ENCODE measurements around the gene PDK4.

Gene PDK4

GRCh38 chr7:95596198-95597063, at the start of gene PDK4:
TSS of gene PDK4 (minus strand) at chr7:95596516. CDS start at chr7:95596293, 223 bp downstream.
- no peak for DNase-seq (ENCODE audit: low read depth in 2 of 2)

- no peak for DNase-seq (ENCODE audit: low read depth in 2 of 2)
Measured at GRCh38 chr7:95642173-95642572, 45.9 kb upstream of the PDK4 start.

GRCh38 chr7:95636140-95636940, 40.0 kb upstream of the PDK4 start:
- no peak for DNase-seq (ENCODE audit: low read depth in 2 of 2)

GRCh38 chr7:95632609-95633008, 36.3 kb upstream of the PDK4 start:
- DNase-seq (ENCODE audit: low read depth in 2 of 2) = no peak

GRCh38 chr7:95631527-95631926, 35.2 kb upstream of the PDK4 start:
- DNase-seq (ENCODE audit: low read depth in 2 of 2) = no peak

GRCh38 chr7:95630702-95631458, 34.6 kb upstream of the PDK4 start:
- DNase-seq (ENCODE audit: low read depth in 2 of 2) = no peak

GRCh38 chr7:95628831-95629439, 32.6 kb upstream of the PDK4 start:
- DNase-seq (ENCODE audit: low read depth in 2 of 2) = no peak

- DNase-seq (ENCODE audit: low read depth in 2 of 2) = no peak
Measured at GRCh38 chr7:95623788-95624187, 27.5 kb upstream of the PDK4 start.

- no peak for DNase-seq (ENCODE audit: low read depth in 2 of 2)
Measured at GRCh38 chr7:95622859-95623258, 26.5 kb upstream of the PDK4 start.

- no peak for DNase-seq (ENCODE audit: low read depth in 2 of 2)
Measured at GRCh38 chr7:95622001-95622549, 25.8 kb upstream of the PDK4 start.

- DNase-seq (ENCODE audit: low read depth in 2 of 2) = no peak
Measured at GRCh38 chr7:95621404-95621803, 25.1 kb upstream of the PDK4 start.

- DNase-seq (ENCODE audit: low read depth in 2 of 2) = no peak
Measured at GRCh38 chr7:95620631-95621030, 24.3 kb upstream of the PDK4 start.

- no peak for DNase-seq (ENCODE audit: low read depth in 2 of 2)
Measured at GRCh38 chr7:95619921-95620320, 23.6 kb upstream of the PDK4 start.

- no peak for DNase-seq (ENCODE audit: low read depth in 2 of 2)
Measured at GRCh38 chr7:95619517-95619916, 23.2 kb upstream of the PDK4 start.

- DNase-seq (ENCODE audit: low read depth in 2 of 2) = no peak
Measured at GRCh38 chr7:95614442-95614940, 18.2 kb upstream of the PDK4 start.

- no peak for DNase-seq (ENCODE audit: low read depth in 2 of 2)
Measured at GRCh38 chr7:95611224-95611623, 14.9 kb upstream of the PDK4 start.

- no peak for DNase-seq (ENCODE audit: low read depth in 2 of 2)
Measured at GRCh38 chr7:95609277-95609971, 13.1 kb upstream of the PDK4 start.

- no peak for DNase-seq (ENCODE audit: low read depth in 2 of 2)
Measured at GRCh38 chr7:95608359-95609173, 12.2 kb upstream of the PDK4 start.

- no peak for DNase-seq (ENCODE audit: low read depth in 2 of 2)
Measured at GRCh38 chr7:95607561-95607960, 11.2 kb upstream of the PDK4 start.

GRCh38 chr7:95605275-95605674, 9.0 kb upstream of the PDK4 start:
- no peak for DNase-seq (ENCODE audit: low read depth in 2 of 2)
